Kidney capillary endothelial cell (primary cell): ENCODE results near the gene CCL28.

Experiments
- DNase-seq: peaks from one replicate; pipeline ENCODE4 v3.0.0-alpha.2; 2018; ENCODE audit warnings: low spot score

CCL28 gene

GRCh38 chr5:43357067-43357466 is 55.1 kb downstream of the CCL28 start:
- DNase-seq: no peak

DNA sequence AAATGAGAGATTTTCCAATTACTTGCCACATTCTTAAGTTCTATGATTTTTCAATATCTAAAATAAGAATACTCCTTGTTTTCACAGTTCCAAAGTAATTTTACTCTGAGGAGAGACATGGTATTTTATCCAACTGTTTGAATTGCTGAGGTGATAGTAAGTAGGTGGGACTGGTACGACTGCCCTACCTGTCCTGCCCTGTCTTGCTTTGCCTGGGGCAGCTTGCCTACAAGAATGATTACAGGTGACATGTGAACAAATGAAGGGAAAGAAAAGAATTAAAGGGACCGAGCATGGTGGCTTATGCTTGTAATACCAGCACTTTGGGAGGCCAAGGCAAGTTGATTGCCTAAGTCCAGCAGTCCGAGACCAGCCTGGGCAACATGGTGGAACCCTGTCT is 57.4 kb downstream of the CCL28 start:
- DNase-seq: no peak

GRCh38 chr5:43353668-43354067 is 58.5 kb downstream of the CCL28 start:
- DNase-seq: no peak

DNA sequence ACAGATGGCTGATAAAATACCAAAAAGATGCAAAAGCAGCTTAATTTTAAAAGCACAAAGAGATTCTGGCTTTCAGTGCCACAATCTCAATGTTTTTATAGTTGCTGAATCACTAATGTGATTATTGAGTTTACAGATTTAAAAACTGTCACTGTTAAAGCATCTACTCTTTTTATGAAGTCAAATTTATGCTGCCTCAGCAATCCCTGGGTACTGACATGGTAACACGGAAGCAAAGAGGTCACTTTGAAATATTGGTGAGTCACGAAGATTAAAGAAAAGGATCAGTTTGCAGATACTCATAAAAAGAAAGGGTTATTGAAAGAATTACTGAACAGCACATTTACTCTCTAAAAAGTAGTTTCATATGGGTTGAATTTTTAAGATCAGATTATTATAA is 59.3 kb downstream of the CCL28 start:
- no peak for DNase-seq

- no peak for DNase-seq
Observed at GRCh38 chr5:43352131-43352530, 60.1 kb downstream of the CCL28 start.

DNA sequence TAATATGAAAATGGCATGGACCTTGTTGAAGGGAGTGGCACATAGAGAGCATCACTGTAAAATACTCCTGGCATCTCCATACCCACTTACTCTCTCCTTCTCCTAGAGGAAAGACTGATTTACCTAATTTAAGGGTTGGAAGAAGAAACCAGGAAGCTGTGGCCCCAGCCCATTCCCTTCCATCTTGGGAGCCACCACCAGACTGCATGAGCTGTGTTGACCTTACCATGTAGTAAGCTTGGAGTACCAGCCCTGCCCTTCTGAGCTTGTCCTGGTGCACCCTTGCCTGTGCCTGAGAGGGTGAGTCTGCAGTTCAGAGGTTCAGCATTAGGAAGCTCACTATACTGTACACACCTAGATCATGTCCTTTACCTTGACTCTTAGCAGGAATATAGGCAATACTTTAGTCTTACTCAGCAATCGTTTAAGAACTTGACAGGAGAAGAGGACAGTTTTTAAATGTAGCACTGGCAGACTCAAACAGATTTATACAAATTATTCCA is 63.3 kb downstream of the CCL28 start:
- DNase-seq: no peak

DNA sequence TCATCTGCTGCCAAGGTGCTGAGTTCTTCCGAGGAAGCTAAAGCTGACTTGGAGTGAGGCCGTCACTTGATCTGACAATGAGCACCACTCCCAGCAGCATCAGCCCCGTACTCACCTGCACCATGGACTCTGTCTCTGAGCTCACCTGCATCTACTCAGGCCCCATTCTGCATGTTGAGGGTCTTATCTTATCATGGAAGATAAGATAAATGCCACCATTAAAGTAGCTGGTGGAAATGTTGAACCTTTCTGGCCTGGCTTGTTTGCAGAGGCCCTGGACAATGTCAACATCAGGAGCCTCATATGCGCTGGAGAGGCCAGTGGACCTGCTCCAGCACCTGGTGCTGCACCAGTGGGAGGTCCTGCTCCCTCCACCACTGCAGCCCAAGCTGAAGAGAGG is 64.0 kb downstream of the CCL28 start:
- no peak for DNase-seq

DNA sequence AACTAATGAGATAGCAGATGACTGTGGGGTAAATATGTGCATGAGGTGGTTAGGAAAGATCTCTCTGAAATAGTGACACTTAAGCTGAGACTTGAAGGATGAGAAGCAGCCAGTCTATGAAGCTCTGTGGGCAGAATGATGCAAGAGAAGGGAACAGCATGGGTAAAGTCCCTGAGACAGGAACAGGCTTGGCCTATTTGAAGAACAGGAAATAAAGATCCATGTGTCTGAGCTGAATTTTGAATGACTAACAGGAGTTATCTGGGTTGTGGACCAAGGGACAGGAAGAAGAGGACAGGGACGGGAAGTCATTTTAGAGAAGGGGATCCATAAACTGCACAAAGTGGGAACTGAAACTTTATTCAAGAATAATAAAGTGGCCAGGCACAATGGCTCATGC is 73.3 kb downstream of the CCL28 start:
- no peak for DNase-seq

DNA sequence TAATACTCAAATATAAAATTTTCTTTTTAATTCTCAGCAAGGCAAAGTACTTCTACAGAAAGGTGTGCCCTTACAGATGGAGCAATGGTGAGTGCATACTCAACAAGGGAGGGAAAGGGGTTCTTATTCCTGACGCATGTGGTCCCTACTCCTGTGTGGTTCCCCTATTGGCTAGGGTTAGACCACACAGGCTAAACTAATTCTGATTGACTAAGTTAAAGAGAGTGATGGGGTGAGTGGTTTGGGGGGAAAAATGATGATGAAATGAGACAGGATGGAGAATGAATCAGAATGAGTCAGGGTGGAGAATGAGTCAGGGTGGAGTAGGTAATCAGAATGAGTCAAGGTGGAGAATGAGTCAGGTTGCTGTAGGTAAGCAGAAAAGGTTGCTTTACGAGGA is 76.0 kb downstream of the CCL28 start:
- no peak for DNase-seq

GRCh38 chr5:43335681-43336080 is 76.5 kb downstream of the CCL28 start:
- DNase-seq: no peak

DNA sequence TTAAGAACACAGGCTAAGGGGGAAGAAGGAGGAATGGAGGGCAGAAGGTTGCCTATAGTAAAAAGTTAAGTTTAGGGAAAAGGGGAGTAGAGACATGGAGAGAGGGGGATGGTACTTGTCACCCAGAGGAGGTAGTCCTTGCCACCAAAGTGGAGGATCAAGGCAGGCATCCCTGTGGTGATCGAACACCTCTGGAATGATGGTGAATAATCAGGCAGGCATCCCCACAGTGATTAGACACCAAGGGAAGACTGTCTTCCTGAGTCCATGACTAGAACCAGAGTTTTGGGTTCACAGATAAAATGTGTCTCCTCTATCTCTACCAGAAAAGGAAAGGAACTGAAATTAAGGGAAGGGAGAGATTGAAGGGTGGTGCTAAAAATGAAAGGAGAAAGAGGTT is 79.8 kb downstream of the CCL28 start:
- DNase-seq: no peak
